Activated CD4-positive, alpha-beta T cell treated with anti-CD3 and anti-CD28 coated beads for 48 hours (primary cell): ENCODE results near the gene HAS3.

Experiments
- DNase-seq: peaks from one replicate; pipeline ENCODE4 v3.0.0-alpha.2; 2020

HAS3 gene

GRCh38 chr16:69157196-69157595 is 51.7 kb downstream of the HAS3 start:
- DNase-seq = no peak

GRCh38 chr16:69160192-69160591 is 54.7 kb downstream of the HAS3 start:
- DNase-seq = no peak

GRCh38 chr16:69165584-69165983 is 60.1 kb downstream of the HAS3 start:
- DNase-seq = no peak

GRCh38 chr16:69166221-69166833 is 60.9 kb downstream of the HAS3 start:
- DNase-seq = peak; percentile 88

- DNase-seq = peak; percentile 28
These were observed 61.8 kb downstream of the HAS3 start for GRCh38 chr16:69166946-69167930.
